GM12892 (cell line): ENCODE data around the gene MS4A1.

Experiments
- POLR2A ChIP-seq: IDR thresholded peaks from 2 replicates; pipeline ENCODE4 v1.6.1; 2011; ENCODE audit warnings: low read depth, low read length, control low read depth
- POLR2AphosphoS5 ChIP-seq: IDR thresholded peaks from 2 replicates; pipeline ENCODE4 v1.6.1; 2011; ENCODE audit warnings: low read depth, low read length, control low read depth

GRCh38 chr11:60498399-60498798 is 42.8 kb downstream of the MS4A1 start:
- no peak for TF ChIP-seq POLR2A
- no peak for TF ChIP-seq POLR2AphosphoS5
